ENCODE measurements around the gene CRTAC1.

The CRTAC1 gene

DNA sequence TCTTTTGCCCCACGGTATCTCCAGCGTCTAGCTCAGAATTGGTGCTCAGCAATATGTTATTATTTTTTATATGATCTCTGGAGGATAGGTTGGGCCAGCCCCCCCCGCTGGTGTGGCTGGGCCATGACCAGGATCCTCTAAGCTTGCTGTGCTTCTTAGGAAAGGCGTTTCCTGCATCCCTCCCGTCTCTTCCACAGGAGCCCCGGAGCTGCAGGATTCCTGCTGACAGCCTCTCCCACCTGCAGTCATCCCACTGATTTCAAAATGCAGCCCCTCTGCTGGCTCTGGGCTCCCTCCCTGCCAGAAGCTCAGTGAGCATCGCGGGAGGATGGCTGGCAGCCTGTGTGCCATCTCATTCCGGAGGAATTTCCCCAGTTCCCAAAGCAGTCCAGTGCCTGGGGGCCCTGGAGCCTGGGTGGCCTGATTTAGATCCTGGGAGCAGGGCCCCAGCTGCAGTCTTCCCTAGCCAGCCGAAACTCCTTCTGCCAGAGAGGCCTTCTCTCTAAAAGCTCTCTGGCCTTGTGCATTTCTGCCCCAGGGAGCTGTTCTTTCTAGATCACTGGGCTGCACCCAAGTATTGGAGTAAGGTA is 202.6 kb downstream of the CRTAC1 start:
- no peak for DNase-seq

DNA sequence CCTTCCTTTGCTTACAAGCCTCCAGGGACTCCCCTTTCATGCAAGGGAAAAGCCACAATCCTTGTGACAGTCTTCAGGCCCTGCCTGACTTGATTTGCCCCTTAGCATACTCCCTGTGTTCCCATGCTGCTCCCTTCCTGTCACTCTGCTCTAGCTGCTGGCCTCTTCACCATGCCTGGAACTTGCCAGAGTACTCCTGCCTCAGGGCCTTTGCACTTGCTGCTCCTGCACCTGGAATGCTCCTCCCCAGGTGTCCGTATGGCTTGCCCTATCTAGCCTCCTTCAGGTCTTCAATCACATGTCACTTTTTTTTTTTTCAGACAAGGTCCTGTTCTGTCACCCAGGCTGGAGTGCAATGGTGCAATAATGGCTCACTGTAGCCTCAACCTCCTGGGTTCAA is 203.5 kb downstream of the CRTAC1 start:
- DNase-seq: no peak

DNA sequence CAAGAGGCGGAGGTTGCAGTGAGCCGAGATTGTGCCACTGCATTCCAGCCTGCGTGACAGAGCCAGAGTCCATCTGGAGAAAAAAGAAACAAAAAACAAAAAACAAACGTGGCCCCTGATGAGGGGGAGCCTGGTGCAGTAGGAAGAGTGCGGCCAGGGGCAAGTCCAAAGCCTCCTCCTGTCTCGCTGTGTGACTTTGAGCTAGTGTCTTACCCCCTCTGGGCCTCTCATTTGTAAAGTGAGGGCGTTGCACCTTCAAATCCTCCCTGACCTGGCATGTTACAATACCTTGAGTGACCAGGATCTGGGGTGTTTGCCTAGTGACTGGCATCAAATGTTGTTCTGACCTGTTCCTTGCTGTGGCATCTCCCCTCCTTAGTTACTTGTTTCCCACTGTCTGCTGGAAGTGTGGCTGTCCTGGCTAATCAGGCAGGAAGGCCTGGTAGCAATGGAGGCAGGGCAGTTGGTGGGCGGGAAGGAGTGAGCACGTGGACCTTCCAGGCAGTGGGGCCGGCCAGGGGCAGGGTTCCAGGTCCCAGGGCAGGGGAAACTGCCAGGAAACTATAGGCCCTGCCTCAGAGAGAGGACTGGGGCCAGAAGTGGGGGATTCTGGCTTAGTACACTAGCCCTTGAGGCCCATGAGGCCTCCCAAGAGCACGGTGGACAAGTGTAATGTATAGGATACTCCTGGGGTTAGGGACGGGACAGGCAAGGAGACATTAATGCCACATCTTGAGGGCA is 205.2 kb downstream of the CRTAC1 start:
- DNase-seq: no peak

DNA sequence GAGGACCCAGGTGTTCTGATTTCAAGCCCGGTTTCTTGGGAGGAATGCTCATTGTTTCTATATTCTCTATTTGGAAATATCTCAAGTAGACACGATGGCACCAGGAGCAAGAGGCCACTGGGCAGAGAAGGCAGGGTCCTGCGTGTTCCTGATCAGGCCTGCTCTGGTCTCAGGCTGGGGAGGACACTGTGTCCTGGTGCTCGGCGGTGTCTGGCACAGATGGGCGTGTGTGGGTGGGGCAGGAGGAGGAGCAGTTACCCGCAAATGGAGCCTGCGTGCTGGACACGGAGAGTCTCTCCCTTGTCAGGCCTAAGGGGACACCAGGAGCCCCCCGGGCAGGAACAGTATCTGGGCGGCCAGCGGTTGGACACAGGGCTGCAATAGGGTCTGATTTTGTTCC is 206.7 kb downstream of the CRTAC1 start:
- DNase-seq: no peak

DNA sequence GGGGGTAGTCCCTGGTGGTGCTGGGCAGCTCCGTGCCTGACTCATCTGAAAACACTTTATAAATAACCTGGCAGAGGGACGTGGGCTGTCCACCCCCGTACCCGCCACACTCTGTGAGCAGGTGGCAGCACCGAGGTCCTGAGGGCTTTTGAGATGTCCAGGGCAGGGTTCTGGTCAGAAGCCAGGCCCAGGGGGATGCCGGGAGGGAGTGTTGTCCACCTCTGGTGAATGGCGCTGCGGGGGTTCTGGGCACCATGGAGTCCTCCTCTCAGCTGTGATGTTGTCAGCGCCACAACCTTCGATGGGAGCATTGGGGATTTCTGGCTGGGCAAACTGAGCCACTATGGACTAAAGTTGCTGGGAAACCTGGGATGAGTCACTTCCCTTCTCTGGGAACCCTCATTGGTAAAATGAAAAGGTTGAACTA is 208.1 kb downstream of the CRTAC1 start:
- no peak for DNase-seq

DNA sequence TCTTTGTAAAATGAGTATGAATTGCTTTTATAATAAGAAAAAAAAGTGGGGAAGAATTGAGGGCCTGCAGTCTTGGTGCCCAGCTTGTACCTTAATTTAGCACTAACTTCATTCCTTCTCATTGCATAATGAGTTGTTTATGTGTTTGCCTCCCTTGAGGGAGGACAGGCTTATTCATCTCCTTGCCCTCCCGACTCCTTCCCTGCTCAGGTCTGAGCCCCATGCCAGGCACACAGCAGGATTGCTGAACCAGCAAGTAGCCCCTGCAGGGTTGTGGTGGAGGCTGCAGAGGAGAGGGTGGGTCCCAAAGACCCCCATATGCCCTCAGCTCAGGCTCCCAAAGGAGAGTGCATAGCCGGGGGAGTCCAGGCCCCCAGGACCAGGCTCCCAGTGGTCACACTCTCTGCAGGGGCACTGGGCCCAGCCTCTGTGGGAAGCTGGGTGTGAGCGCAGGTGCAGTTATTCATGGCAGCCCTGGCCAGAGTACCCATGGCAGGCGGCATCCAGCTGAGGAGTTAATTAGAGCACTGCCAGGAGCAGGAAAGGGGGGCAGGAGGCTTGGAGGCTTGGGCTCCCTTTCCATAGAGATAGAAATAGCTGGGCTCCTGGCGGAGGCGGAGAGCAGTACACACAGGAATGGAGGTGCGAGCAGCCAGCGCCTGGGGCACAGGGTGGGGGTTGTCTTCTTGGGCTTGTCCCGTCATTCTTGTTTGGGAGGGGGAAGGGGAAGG is 208.9 kb downstream of the CRTAC1 start:
- no peak for DNase-seq

DNA sequence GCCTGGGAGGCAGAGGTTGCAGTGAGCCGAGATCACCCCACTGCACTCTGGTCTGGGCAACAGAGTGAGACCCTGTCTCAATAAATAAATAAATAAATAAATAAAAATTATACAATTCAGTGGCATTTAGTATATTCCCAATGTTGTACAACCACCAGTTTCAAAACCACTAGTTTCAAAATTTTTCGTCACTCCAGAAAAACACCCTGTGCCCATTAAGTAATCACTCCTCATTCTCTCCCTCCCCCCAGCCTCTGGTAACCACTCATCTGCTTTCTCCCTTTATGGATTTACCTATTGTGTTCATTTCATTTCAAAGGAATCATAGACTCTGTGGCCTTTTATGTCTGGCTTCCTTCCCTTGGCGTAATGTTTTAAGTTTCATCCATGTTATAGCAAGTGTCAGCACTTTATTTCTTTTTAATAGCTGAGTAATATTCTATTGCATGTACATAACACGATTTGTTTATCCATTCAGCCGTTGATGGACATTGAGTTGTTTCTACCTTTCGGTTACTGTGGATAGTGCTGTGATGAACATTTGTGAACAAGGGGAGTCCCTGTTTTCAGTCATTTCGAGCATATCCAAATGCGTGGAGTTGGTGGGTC is 210.2 kb downstream of the CRTAC1 start:
- DNase-seq: no peak

DNA sequence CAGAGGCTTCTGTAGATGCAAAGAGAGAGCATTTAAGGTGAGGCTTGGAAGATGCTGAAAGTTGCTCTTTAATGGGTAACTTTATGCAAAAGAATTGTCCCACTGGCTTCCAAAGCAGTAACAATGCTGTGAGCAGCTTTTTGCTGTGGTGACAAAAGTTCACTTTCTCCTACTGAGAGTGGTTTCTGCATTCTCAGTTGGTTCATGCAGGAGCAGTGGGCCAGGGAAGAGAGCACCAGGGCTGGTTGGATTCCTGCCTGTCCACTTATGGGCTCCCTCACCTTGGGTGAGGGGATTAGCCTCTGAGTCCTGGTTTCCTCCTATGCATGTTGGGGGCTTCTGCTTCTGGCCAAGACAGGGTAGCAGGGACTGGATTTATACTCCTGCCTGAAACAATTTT is 211.8 kb downstream of the CRTAC1 start:
- no peak for DNase-seq

DNA sequence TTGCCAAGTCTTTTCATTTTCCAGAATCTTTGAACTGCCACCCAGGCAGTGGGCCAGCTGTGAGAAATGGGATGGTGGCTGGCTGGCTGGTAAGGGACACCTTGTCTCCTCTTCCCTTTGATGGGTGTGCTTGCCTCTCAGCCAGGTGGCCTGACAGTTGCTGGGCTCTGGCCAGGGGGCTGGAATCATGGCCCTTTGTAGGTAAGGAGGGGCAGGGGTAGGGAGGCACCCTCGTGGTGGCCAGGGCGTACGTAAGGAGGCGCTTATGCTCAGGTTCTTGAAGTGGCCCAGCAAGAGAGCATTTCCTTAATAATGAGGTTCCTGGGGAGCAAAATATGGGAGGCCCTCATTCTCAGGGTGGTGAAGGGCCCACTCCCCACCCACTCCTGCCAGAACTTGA is 213.8 kb downstream of the CRTAC1 start:
- DNase-seq: no peak

Measured in NCI-H2081 treated with DMSO at 0.1 percent for 48 hours (cell line).